ENCODE results near the gene IL1RN. TPM values are rescaled to one million over a fixed set of nuclear protein-coding genes. Genes with fewer than 3 reads are reported as not detected.

Gene IL1RN
- total and polyA plus RNA-seq, 2 of the 8 experiments (the other 6 are each of a cell fraction or from before 2014, with no cell fraction given): not detected

Small RNA genes within 50 kb of the gene (small RNA-seq; reads per million reads assigned to genes)
- gene RNU6-1180P (ENCODE audit: insufficient read depth): not detected

Other genes starting within 250 kb of the IL1RN start
- not detected in 2 replicates for gene IL37, start 216.4 kb upstream of the IL1RN start, total RNA-seq (2021; fragmentation: NEBNext Ultra II Directional; extraction: Animal tissue kit (Norgen Biotek cat#: 25700))
- 0.14 and 0.18 TPM in 2 replicates for gene IL37, start 216.4 kb upstream of the IL1RN start, polyA plus RNA-seq (2011; rRNA removed)
- not detected in 2 replicates for gene IL36G, start 149.6 kb upstream of the IL1RN start, total RNA-seq (2021; fragmentation: NEBNext Ultra II Directional; extraction: Animal tissue kit (Norgen Biotek cat#: 25700))
- 0.06 and 0.39 TPM in 2 replicates for gene IL36G, start 149.6 kb upstream of the IL1RN start, polyA plus RNA-seq (2011; rRNA removed)
- not detected in 2 replicates for gene IL36A, start 122.1 kb upstream of the IL1RN start, total RNA-seq (2021; fragmentation: NEBNext Ultra II Directional; extraction: Animal tissue kit (Norgen Biotek cat#: 25700))
- gene IL36A, start 122.1 kb upstream of the IL1RN start, polyA plus RNA-seq (2011; rRNA removed): not detected in 2 replicates
- not detected in 2 replicates for gene IL36B, start 74.7 kb upstream of the IL1RN start, total RNA-seq (2021; fragmentation: NEBNext Ultra II Directional; extraction: Animal tissue kit (Norgen Biotek cat#: 25700))
- not detected in 2 replicates for gene IL36B, start 74.7 kb upstream of the IL1RN start, polyA plus RNA-seq (2011; rRNA removed)
- gene IL36RN, start 68.4 kb upstream of the IL1RN start, total RNA-seq (2021; fragmentation: NEBNext Ultra II Directional; extraction: Animal tissue kit (Norgen Biotek cat#: 25700)): not detected in 2 replicates
- not detected in 2 replicates for gene IL36RN, start 68.4 kb upstream of the IL1RN start, polyA plus RNA-seq (2011; rRNA removed)
- gene IL1F10, start 59.6 kb upstream of the IL1RN start, total RNA-seq (2021; fragmentation: NEBNext Ultra II Directional; extraction: Animal tissue kit (Norgen Biotek cat#: 25700)): not detected in 2 replicates
- not detected in 2 replicates for gene IL1F10, start 59.6 kb upstream of the IL1RN start, polyA plus RNA-seq (2011; rRNA removed)
- gene PSD4, start 46.4 kb downstream of the IL1RN start, total RNA-seq (2021; fragmentation: NEBNext Ultra II Directional; extraction: Animal tissue kit (Norgen Biotek cat#: 25700)): 1.2 and 1.3 TPM in 2 replicates
- gene PSD4, start 46.4 kb downstream of the IL1RN start, polyA plus RNA-seq (2011; rRNA removed): 0.53 and 0.93 TPM in 2 replicates
- not detected in 2 replicates for gene PAX8, start 151.3 kb downstream of the IL1RN start, total RNA-seq (2021; fragmentation: NEBNext Ultra II Directional; extraction: Animal tissue kit (Norgen Biotek cat#: 25700))
- 0.02 and 0.08 TPM in 2 replicates for gene PAX8, start 151.3 kb downstream of the IL1RN start, polyA plus RNA-seq (2011; rRNA removed)

Measured in H1 (cell line).